Thoracic aorta (tissue), 2 donors: ENCODE results near the gene CEP78. TPM values are rescaled to one million over a fixed set of nuclear protein-coding genes. Genes with fewer than 3 reads are reported as not detected.

ENCODE experiments used
- ATAC-seq: fragments of 150-250 bp; one replicate; pipeline ENCODE4 v1.8.0; 2017; ENCODE audit warnings: low read depth; ENCODE audit not compliant: insufficient number of reproducible peaks, low FRiP score
- DNase-seq: peaks from one replicate; pipeline ENCODE4 v3.0.0-alpha.2; 2020; ENCODE audit warnings: low spot score
- H3K27ac ChIP-seq, 2 donors: fragments of 200-600 bp; sonication (generic); 1 replicate in 1 of 2; 2 replicates in 1 of 2; pipeline ENCODE4 v1.5.1; 2016; ENCODE audit warnings: mild to moderate bottlenecking in 2 of 2, moderate library complexity in 2 of 2
- H3K27me3 ChIP-seq: fragments of 200-600 bp; sonication (generic); replicated peaks from 2 replicates; pipeline ENCODE4 v1.6.0; 2016; ENCODE audit warnings: mild to moderate bottlenecking; ENCODE audit not compliant: insufficient read depth
- H3K36me3 ChIP-seq: fragments of 200-600 bp; sonication (generic); one replicate; pipeline ENCODE4 v1.5.1; 2016
- H3K4me1 ChIP-seq, 2 donors: fragments of 200-600 bp; sonication (generic); 1 replicate in 1 of 2; 2 replicates in 1 of 2; pipeline versions ENCODE4 v1.5.1 to v1.6.0; 2016; ENCODE audit warnings: low read depth in 2 of 2, mild to moderate bottlenecking in 1 of 2; ENCODE audit not compliant: control insufficient read depth in 1 of 2
- H3K4me3 ChIP-seq: fragments of 200-600 bp; sonication (generic); 2 replicates; pipeline ENCODE4 v1.5.1; 2016; ENCODE audit warnings: mild to moderate bottlenecking
- H3K9me3 ChIP-seq: fragments of 200-600 bp; sonication (generic); 2 replicates; pipeline ENCODE4 v1.5.1; 2016
- CTCF ChIP-seq: fragments of 200-600 bp; sonication (generic); IDR thresholded peaks from one replicate; pipeline ENCODE4 v1.5.1; 2019; ENCODE audit warnings: antibody characterized with exemption
- total RNA-seq, 2 donors: library from RNA; depleted of rRNA; stranded (reverse); fragments of >200 nt; gene quantifications; one replicate each; pipeline versions ENCODE4 v1.1.0 to v1.2.3, GENCODE V29; 2016

Gene CEP78
- total RNA-seq, 2 donors from 2014 or later, result 5.6 to 10.4 TPM

GRCh38 chr9:78307360-78307759 is 71.5 kb downstream of the CEP78 start:
- H3K9me3 ChIP-seq, result no peaks in the 10 kb centered on the region
- H3K27ac ChIP-seq, result no peak overlapping the region
- H3K4me3 ChIP-seq, result no peak overlapping the region
- H3K4me1 ChIP-seq, result no peaks in the 10 kb centered on the region
- no peaks in the 10 kb centered on the region for H3K27me3 ChIP-seq
- ATAC-seq, result no peak
- no peaks in the 10 kb centered on the region for H3K36me3 ChIP-seq
- no peak for DNase-seq
- TF ChIP-seq CTCF, result no peak

- H3K4me3 ChIP-seq, result no peak overlapping the region
- DNase-seq (no peak), ATAC-seq (no peak)
- no peaks in the 10 kb centered on the region for H3K9me3 ChIP-seq
- H3K27me3 ChIP-seq, result no peaks in the 10 kb centered on the region
- H3K36me3 ChIP-seq, result no peaks in the 10 kb centered on the region
- no peak overlapping the region for H3K27ac ChIP-seq
- TF ChIP-seq CTCF, result no peak
- H3K4me1 ChIP-seq, result no peaks in the 10 kb centered on the region
Measured at GRCh38 chr9:78309066-78309465, 73.2 kb downstream of the CEP78 start.

GRCh38 chr9:78311075-78311474 is 75.2 kb downstream of the CEP78 start:
- H3K27me3 ChIP-seq, result no peaks in the 10 kb centered on the region
- no peaks in the 10 kb centered on the region for H3K36me3 ChIP-seq
- ATAC-seq, result no peak
- H3K4me3 ChIP-seq, result no peak overlapping the region
- no peak overlapping the region for H3K27ac ChIP-seq
- no peak for TF ChIP-seq CTCF
- H3K9me3 ChIP-seq, result no peaks in the 10 kb centered on the region
- H3K4me1 ChIP-seq, result no peaks in the 10 kb centered on the region
- DNase-seq, result no peak

- Histone ChIP-seq H3K4me3 (no peak overlapping the region), H3K36me3 (no peaks in the 10 kb centered on the region), H3K4me1 (no peaks in the 10 kb centered on the region), H3K9me3 (no peaks in the 10 kb centered on the region), H3K27ac (no peak overlapping the region), H3K27me3 (no peaks in the 10 kb centered on the region)
- no peak for DNase-seq
- TF ChIP-seq CTCF, result no peak
- ATAC-seq, result no peak
Measured at GRCh38 chr9:78311886-78312524, 76.1 kb downstream of the CEP78 start.

- Histone ChIP-seq H3K4me3 (no peak overlapping the region), H3K4me1 (no peaks in the 10 kb centered on the region), H3K27ac (no peak overlapping the region), H3K9me3 (no peaks in the 10 kb centered on the region), H3K36me3 (no peaks in the 10 kb centered on the region), H3K27me3 (no peaks in the 10 kb centered on the region)
- no peak for ATAC-seq
- no peak for DNase-seq
- no peak for TF ChIP-seq CTCF
Measured at GRCh38 chr9:78314550-78314949, 78.7 kb downstream of the CEP78 start.
